ENCODE measurements around the gene ANKS3.
A peak's percentile ranks its signal among the peaks of the same experiment; 100 is the strongest.

ANKS3 gene

GRCh38 chr16:4696905-4697847 is 36.9 kb downstream of the ANKS3 start:
- no peak for DNase-seq (ENCODE audit: low spot score)

- no peak for DNase-seq (ENCODE audit: low spot score)
Observed at GRCh38 chr16:4696172-4696904, 37.7 kb downstream of the ANKS3 start.

- DNase-seq (ENCODE audit: low spot score): no peak
Observed at GRCh38 chr16:4695473-4696171, 38.4 kb downstream of the ANKS3 start.

GRCh38 chr16:4694642-4695451 is 39.2 kb downstream of the ANKS3 start:
- DNase-seq (ENCODE audit: low spot score): no peak

- DNase-seq (ENCODE audit: low spot score): no peak
Observed at GRCh38 chr16:4693956-4694641, 40.0 kb downstream of the ANKS3 start.

- DNase-seq (ENCODE audit: low spot score): peak; percentile 96
Observed at GRCh38 chr16:4693296-4693955, 40.6 kb downstream of the ANKS3 start, which contains the start of gene NUDT16L1. NUDT16L1 (plus strand) TSS chr16:4693562; CDS start chr16:4693727, 165 bp downstream.

- no peak for DNase-seq (ENCODE audit: low spot score)
Observed at GRCh38 chr16:4692460-4693295, 41.4 kb downstream of the ANKS3 start.

GRCh38 chr16:4691666-4692412 is 42.2 kb downstream of the ANKS3 start:
- no peak for DNase-seq (ENCODE audit: low spot score)

- no peak for DNase-seq (ENCODE audit: low spot score)
Observed at GRCh38 chr16:4690946-4691665, 43.0 kb downstream of the ANKS3 start.

GRCh38 chr16:4689864-4690704 is 44.0 kb downstream of the ANKS3 start:
- no peak for DNase-seq (ENCODE audit: low spot score)

- DNase-seq (ENCODE audit: low spot score): no peak
Observed at GRCh38 chr16:4689091-4689671, 44.9 kb downstream of the ANKS3 start.

GRCh38 chr16:4688674-4689045 is 45.4 kb downstream of the ANKS3 start:
- no peak for DNase-seq (ENCODE audit: low spot score)

- no peak for DNase-seq (ENCODE audit: low spot score)
Observed at GRCh38 chr16:4687946-4688673, 46.0 kb downstream of the ANKS3 start.

- no peak for DNase-seq (ENCODE audit: low spot score)
Observed at GRCh38 chr16:4687416-4687815, 46.7 kb downstream of the ANKS3 start.

GRCh38 chr16:4686497-4687210 is 47.4 kb downstream of the ANKS3 start:
- DNase-seq (ENCODE audit: low spot score): no peak

Measured in hematopoietic multipotent progenitor cell treated with erythropoietin and hydrocortisone succinate and interleukin-3 and kit ligand, for 17 days (in vitro differentiated cells).